PC-3 (cell line): ENCODE measurements around the gene LKAAEAR1.
"Not testable (repeated sequence)": the region's sequence is repeated elsewhere in the genome, so short reads cannot be mapped to it uniquely, and the experiment has no call there.

Source experiments
- CTCF ChIP-seq: fragments of 300-600 bp; sonication (generic); conservative IDR thresholded peaks from 2 replicates; pipeline ENCODE4 v1.5.1; 2017; ENCODE audit warnings: antibody characterized with exemption, low read depth, mild to moderate bottlenecking, low read length
- EZH2phosphoT487 ChIP-seq: fragments of 300-600 bp; sonication (generic); IDR thresholded peaks from 2 replicates; pipeline ENCODE4 v1.6.1; 2018; ENCODE audit warnings: mild to moderate bottlenecking, antibody characterized with exemption, low read length, borderline replicate concordance

GRCh38 chr20:64123517-64123916, 39.3 kb upstream of the LKAAEAR1 start:
- not testable (repeated sequence) for TF ChIP-seq CTCF, EZH2phosphoT487
